ENCODE measurements around the gene DAGLA. TPM values are rescaled to one million over a fixed set of nuclear protein-coding genes. Genes with fewer than 3 reads are reported as not detected.

The DAGLA gene
- total RNA-seq, 1 donor from 2014 or later = 21.0 TPM

GRCh38 chr11:61751384-61751783, 71.2 kb downstream of the DAGLA start:
- H3K4me1 Mint-ChIP-seq = peaks cover 27% of the 10 kb centered on the region
- H3K4me3 Mint-ChIP-seq = no peak overlapping the region
- H3K9me3 Mint-ChIP-seq = no peaks in the 10 kb centered on the region
- no peak for TF ChIP-seq CTCF (conservative IDR thresholded peaks at IDR 0.05)
- H3K27me3 Mint-ChIP-seq (ENCODE audit: low read depth) = peaks cover 57% of the 10 kb centered on the region
- DNase-seq (ENCODE audit: low read depth, low spot score) = no peak
- no peak overlapping the region for H3K27ac Mint-ChIP-seq (ENCODE audit: unreplicated experiment)
- no peaks in the 10 kb centered on the region for H3K36me3 Mint-ChIP-seq (ENCODE audit: low read depth)

DNA sequence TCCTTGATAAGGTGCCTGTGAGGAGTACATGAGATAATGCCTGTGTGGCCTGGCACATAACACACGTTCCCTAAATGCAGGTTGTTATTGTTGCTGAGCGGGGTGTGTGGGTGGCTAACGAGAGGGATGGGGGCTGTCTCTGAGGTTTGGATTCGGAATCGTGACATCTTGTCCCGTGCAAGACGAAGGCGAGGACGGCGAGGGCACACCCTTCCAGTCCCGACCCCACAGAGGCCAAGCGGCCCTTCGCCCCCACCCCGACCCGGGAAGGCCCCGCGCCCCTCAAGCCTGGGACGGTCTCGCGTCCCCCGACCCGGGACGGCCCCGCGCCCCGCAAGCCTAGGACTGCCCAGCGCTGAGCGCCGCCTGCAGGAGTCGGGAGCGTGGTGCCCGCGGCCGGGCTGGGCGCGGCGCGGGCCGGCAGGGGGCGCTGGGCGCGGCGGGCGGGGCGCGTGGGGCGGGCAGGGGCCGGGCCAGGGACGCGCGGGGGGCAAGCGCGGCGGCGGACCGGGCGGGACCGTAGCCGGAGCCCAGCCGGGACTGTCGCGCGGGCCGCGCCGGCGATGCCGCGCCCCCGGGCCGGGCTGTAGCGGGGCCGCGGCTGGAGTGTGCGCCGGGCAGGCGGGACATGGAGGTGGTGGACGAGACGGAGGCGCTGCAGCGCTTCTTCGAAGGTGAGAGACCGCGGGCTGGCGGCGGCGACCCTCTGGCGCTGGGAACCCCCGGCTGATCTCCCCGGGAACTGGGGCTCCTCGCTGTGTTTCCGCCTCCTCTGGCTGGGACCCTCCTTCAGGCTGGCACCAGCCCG, 72.1 kb downstream of the DAGLA start, which contains the start of gene MYRF:
TSS of gene MYRF (plus strand) at position 520 of the 808 bp plus-strand sequence. CDS start at position 629, 109 bp downstream.
- Mint-ChIP-seq H3K9me3 (no peaks in the 10 kb centered on the region), H3K4me1 (peaks cover 31% of the 10 kb centered on the region), H3K36me3 (ENCODE audit: low read depth) (no peaks in the 10 kb centered on the region), H3K27ac (ENCODE audit: unreplicated experiment) (no peak within 1 kb of the TSS), H3K27me3 (ENCODE audit: low read depth) (peaks cover 59% of the 10 kb centered on the region), H3K4me3 (peak within 1 kb of the TSS; percentile 78)
- TF ChIP-seq CTCF (conservative IDR thresholded peaks at IDR 0.05) = peak; percentile 60
- peak; percentile 71 for DNase-seq (ENCODE audit: low read depth, low spot score)

DNA sequence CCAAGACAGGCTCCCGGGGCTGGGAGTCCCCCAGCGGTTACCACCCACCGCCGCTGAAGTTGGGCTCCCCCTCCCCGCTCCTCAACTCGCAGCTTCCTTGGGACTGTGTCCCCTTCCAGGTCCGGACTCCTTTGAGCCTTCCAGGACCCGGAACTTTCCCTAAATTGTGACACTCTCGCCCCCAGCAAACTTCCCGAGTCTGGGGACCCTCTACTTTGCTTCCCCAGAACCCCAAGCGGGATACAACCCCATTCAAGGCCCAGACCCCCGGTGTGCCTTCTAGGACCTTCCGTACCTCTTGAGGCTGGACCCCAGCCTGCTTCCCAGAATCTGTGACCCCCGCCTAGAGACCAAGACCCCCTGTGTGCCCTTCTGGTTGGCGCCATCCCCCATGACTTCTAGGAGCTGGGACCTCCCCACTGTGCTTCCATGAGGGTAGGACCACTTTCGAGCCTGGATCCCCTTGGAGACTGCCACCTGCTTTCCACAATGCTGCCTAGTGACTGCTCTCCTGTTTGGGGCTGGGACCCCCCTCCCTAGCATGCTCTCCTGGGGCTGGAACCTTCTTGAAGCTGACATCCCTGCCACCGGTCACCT, 72.8 kb downstream of the DAGLA start:
- no peak for DNase-seq (ENCODE audit: low read depth, low spot score)
- Mint-ChIP-seq H3K27me3 (ENCODE audit: low read depth) (peaks cover 59% of the 10 kb centered on the region), H3K9me3 (no peaks in the 10 kb centered on the region), H3K4me1 (peaks cover 27% of the 10 kb centered on the region), H3K4me3 (peak overlapping the region; percentile 78), H3K36me3 (ENCODE audit: low read depth) (no peaks in the 10 kb centered on the region), H3K27ac (ENCODE audit: unreplicated experiment) (no peak overlapping the region)
- no peak for TF ChIP-seq CTCF (conservative IDR thresholded peaks at IDR 0.05)

DNA sequence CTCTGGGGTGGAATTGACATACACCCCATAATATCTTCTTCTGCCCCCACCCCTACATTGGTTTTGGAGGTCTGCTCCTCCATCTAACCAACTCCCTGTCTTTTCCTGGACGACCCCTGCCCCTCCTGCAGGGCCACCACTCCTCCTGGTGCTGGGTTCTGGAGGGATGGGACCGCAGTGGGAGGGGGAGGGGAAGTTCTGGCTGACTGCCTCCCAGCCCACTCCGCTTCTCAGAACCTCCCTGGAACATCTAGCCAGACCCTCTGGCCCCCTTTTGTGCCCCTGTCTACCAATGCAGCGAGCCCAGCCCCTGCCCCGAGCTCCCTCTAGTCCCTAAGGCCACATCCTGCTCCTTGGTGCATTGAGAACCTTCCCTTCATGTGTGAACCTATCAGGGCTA, 73.5 kb downstream of the DAGLA start:
- Mint-ChIP-seq H3K27me3 (ENCODE audit: low read depth) (peaks cover 60% of the 10 kb centered on the region), H3K4me3 (peak overlapping the region; percentile 78), H3K36me3 (ENCODE audit: low read depth) (no peaks in the 10 kb centered on the region), H3K27ac (ENCODE audit: unreplicated experiment) (no peak overlapping the region), H3K4me1 (peaks cover 26% of the 10 kb centered on the region), H3K9me3 (no peaks in the 10 kb centered on the region)
- no peak for DNase-seq (ENCODE audit: low read depth, low spot score)
- TF ChIP-seq CTCF (conservative IDR thresholded peaks at IDR 0.05) = no peak

DNA sequence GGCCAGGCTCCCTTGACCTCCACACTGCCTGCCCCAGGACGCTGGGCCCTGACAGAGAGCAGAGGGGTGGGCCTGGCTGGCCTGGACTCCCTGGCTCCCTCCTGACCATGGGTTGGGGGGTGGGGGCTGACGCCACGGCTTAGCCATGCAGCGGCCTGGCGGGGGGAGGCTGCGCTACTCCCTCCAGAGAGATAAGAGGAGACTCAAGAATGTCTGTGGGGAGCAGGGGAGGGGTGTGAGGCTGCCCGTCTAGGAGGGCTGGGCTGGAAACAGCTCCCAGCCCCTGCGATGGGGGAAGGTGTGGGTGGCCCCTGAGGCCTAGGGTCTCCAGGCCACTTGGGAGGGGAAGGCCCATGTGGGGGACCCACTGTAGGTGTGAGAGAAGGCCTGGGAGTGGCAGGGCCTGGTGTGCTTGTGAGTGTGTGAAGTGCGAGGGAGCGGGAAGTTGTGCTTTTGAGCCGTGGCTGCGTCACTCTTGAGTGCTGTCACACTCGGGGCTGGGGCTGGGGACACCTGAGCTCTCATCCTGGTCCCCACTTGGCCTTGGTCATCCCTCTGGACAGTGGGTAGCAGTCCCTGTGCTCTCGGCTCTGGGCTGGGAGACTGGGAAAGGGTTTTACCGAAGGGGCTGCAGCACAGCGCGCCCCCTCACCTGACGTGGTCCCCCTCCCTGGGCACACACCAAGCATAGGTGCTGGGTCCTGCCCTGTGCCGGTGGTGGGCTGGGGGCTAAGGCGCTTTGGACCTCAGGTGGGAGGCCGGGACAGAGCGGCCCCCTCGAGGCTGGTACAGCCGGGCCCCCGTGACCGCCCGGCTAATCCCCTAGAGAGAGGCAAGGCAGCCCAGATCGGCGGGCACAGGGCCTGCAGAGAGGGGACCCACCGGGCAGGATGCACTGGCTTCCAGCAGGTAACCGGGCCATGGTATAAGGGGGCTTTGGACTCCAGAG, 74.6 kb downstream of the DAGLA start:
- Mint-ChIP-seq H3K27me3 (ENCODE audit: low read depth) (peaks cover 62% of the 10 kb centered on the region), H3K4me1 (peaks cover 14% of the 10 kb centered on the region), H3K4me3 (no peak overlapping the region), H3K36me3 (ENCODE audit: low read depth) (no peaks in the 10 kb centered on the region), H3K27ac (ENCODE audit: unreplicated experiment) (no peak overlapping the region), H3K9me3 (no peaks in the 10 kb centered on the region)
- DNase-seq (ENCODE audit: low read depth, low spot score) = no peak
- no peak for TF ChIP-seq CTCF (conservative IDR thresholded peaks at IDR 0.05)
